H9 (cell line): ENCODE measurements around the gene HEMGN. TPM values are rescaled to one million over a fixed set of nuclear protein-coding genes. Genes with fewer than 3 reads are reported as not detected.
"Not testable (repeated sequence)": the region's sequence is repeated elsewhere in the genome, so short reads cannot be mapped to it uniquely, and the experiment has no call there.

ENCODE experiments used
- DNase-seq: peaks from one replicate; pipeline ENCODE4 v3.0.0-alpha.2; 2017
- H2AFZ ChIP-seq: one replicate; pipeline ENCODE4 v1.6.1; 2013; ENCODE audit warnings: mild to moderate bottlenecking, low read length, control low read depth, moderate library complexity
- H2AK5ac ChIP-seq: 2 replicates; pipeline ENCODE4 v1.6.1; 2013; ENCODE audit warnings: low read length, control low read depth, mixed read lengths; ENCODE audit not compliant: insufficient read length
- H2BK120ac ChIP-seq: one replicate; pipeline ENCODE4 v1.6.1; 2013; ENCODE audit warnings: low read depth, mild to moderate bottlenecking, low read length, control low read depth, inconsistent platforms; ENCODE audit not compliant: poor library complexity, severe bottlenecking
- H2BK12ac ChIP-seq: 2 replicates; pipeline ENCODE4 v1.6.1; 2013; ENCODE audit warnings: low read length, control low read depth, mixed read lengths, low read depth; ENCODE audit not compliant: insufficient read length
- H2BK15ac ChIP-seq: 2 replicates; pipeline ENCODE4 v1.6.1; 2013; ENCODE audit warnings: low read depth, low read length, control low read depth
- H2BK20ac ChIP-seq: one replicate; pipeline ENCODE4 v1.6.1; 2013; ENCODE audit warnings: low read depth, mild to moderate bottlenecking, low read length, control low read depth, inconsistent platforms; ENCODE audit not compliant: poor library complexity, severe bottlenecking
- H2BK5ac ChIP-seq: 2 replicates; pipeline ENCODE4 v1.6.1; 2013; ENCODE audit warnings: low read length, control low read depth, mixed read lengths; ENCODE audit not compliant: insufficient read length
- H3K14ac ChIP-seq: 2 replicates; pipeline ENCODE4 v1.6.1; 2013; ENCODE audit warnings: low read length, control low read depth; ENCODE audit not compliant: insufficient read depth
- H3K18ac ChIP-seq: 2 replicates; pipeline ENCODE4 v1.6.1; 2013; ENCODE audit warnings: low read depth, mild to moderate bottlenecking, mixed read lengths, low read length, control low read depth; ENCODE audit not compliant: insufficient read length
- H3K23ac ChIP-seq: 2 replicates; pipeline ENCODE4 v1.6.1; 2013; ENCODE audit warnings: low read length, control low read depth, mixed read lengths, low read depth; ENCODE audit not compliant: insufficient read length
- H3K23me2 ChIP-seq: 2 replicates; pipeline ENCODE4 v1.6.1; 2013; ENCODE audit warnings: low read depth, mild to moderate bottlenecking, mixed read lengths, low read length, control low read depth; ENCODE audit not compliant: insufficient read length, poor library complexity, severe bottlenecking
- H3K27ac ChIP-seq: 2 replicates; pipeline ENCODE4 v1.5.1; 2013; ENCODE audit warnings: low read length, control low read depth, mixed read lengths, low read depth; ENCODE audit not compliant: insufficient read length
- H3K27me3 ChIP-seq: 2 replicates; pipeline ENCODE4 v1.6.1; 2013; ENCODE audit warnings: low read length, control low read depth, inconsistent platforms; ENCODE audit not compliant: insufficient read depth
- H3K4ac ChIP-seq: 2 replicates; pipeline ENCODE4 v1.6.1; 2013; ENCODE audit warnings: low read depth, mild to moderate bottlenecking, control low read depth, inconsistent platforms, low read length, moderate library complexity
- H3K4me1 ChIP-seq: 2 replicates; pipeline ENCODE4 v1.6.1; 2013; ENCODE audit warnings: low read length, control low read depth, inconsistent platforms; ENCODE audit not compliant: insufficient read depth
- H3K4me2 ChIP-seq: 2 replicates; pipeline ENCODE4 v1.6.1; 2013; ENCODE audit warnings: low read length, control low read depth, mixed read lengths; ENCODE audit not compliant: insufficient read length, insufficient read depth
- H3K56ac ChIP-seq: 2 replicates; pipeline ENCODE4 v1.6.1; 2013; ENCODE audit warnings: low read depth, mild to moderate bottlenecking, mixed read lengths, low read length, control low read depth; ENCODE audit not compliant: insufficient read length
- H3K79me1 ChIP-seq: 2 replicates; pipeline ENCODE4 v1.6.1; 2013; ENCODE audit warnings: low read depth, mild to moderate bottlenecking, moderate library complexity, low read length, control low read depth, inconsistent platforms; ENCODE audit not compliant: insufficient read depth, poor library complexity, severe bottlenecking
- H3K79me2 ChIP-seq: 2 replicates; pipeline ENCODE4 v1.6.1; 2013; ENCODE audit warnings: low read length, control low read depth, inconsistent platforms; ENCODE audit not compliant: insufficient read depth
- H3K9ac ChIP-seq: 2 replicates; pipeline ENCODE4 v1.6.1; 2013; ENCODE audit warnings: low read length, control low read depth, mixed read lengths; ENCODE audit not compliant: insufficient read length; ENCODE audit errors: extremely low read depth
- H3K9me3 ChIP-seq: one replicate; pipeline ENCODE4 v1.6.1; 2013; ENCODE audit warnings: low read depth, low read length, inconsistent platforms; ENCODE audit not compliant: control insufficient read depth
- H3T11ph ChIP-seq: one replicate; pipeline ENCODE4 v1.6.1; 2013; ENCODE audit warnings: mild to moderate bottlenecking, low read length, control low read depth, inconsistent platforms
- H4K20me1 ChIP-seq: one replicate; pipeline ENCODE4 v1.6.1; 2013; ENCODE audit not compliant: control insufficient read depth, insufficient read length, insufficient read depth
- H4K5ac ChIP-seq: 2 replicates; pipeline ENCODE4 v1.6.1; 2013; ENCODE audit warnings: low read depth, mild to moderate bottlenecking, mixed read lengths, low read length, control low read depth; ENCODE audit not compliant: insufficient read length
- H4K8ac ChIP-seq: replicated peaks from 2 replicates; pipeline ENCODE4 v1.6.1; 2013; ENCODE audit warnings: low read length, control low read depth, mixed read lengths, low read depth; ENCODE audit not compliant: insufficient read length
- H4K91ac ChIP-seq: 2 replicates; pipeline ENCODE4 v1.6.1; 2013; ENCODE audit warnings: low read depth, mild to moderate bottlenecking, moderate library complexity, mixed read lengths, low read length, control low read depth; ENCODE audit not compliant: insufficient read length
- H3K27ac Mint-ChIP-seq, 3 experiments: 2 replicates in 2 of 3; 3 replicates in 1 of 3; pipeline ENCODE4 v1.8.0; 2020 to 2021; ENCODE audit warnings: mixed read lengths in 3 of 3, mild to moderate bottlenecking in 1 of 3, moderate library complexity in 1 of 3
- H3K27me3 Mint-ChIP-seq: 2 replicates; pipeline ENCODE4 v1.8.0; 2021; ENCODE audit warnings: low read depth, mild to moderate bottlenecking, moderate library complexity, mixed read lengths
- H3K36me3 Mint-ChIP-seq, 3 experiments: 2 replicates in 2 of 3; 3 replicates in 1 of 3; pipeline ENCODE4 v1.8.0; 2020 to 2021; ENCODE audit warnings: low read depth in 3 of 3, mixed read lengths in 3 of 3; ENCODE audit not compliant: insufficient read depth in 1 of 3
- H3K4me1 Mint-ChIP-seq, 2 experiments: 2 replicates each; pipeline ENCODE4 v1.8.0; 2020; ENCODE audit warnings: mixed read lengths in 2 of 2
- H3K4me3 Mint-ChIP-seq, 2 experiments: 2 replicates in 1 of 2; 3 replicates in 1 of 2; pipeline ENCODE4 v1.8.0; 2020 to 2021; ENCODE audit warnings: mild to moderate bottlenecking in 2 of 2, mixed read lengths in 2 of 2, moderate library complexity in 1 of 2
- H3K9me3 Mint-ChIP-seq, 2 experiments: 2 replicates in 1 of 2; 3 replicates in 1 of 2; pipeline ENCODE4 v1.8.0; 2020; ENCODE audit warnings: mild to moderate bottlenecking in 2 of 2, mixed read lengths in 2 of 2, moderate library complexity in 1 of 2
- WGBS: extraction: QIAGEN DNeasy Blood & Tissue Kit; methylation state at CpG from one replicate; pipeline ENCODE4 v1.1.7; 2013; ENCODE audit warnings: missing lambda C conversion rate, low lambda C conversion rate, mixed read lengths; ENCODE audit not compliant: insufficient read length; ENCODE audit errors: extremely low coverage; 5-methylcytosine and 5-hydroxymethylcytosine counted together
- total RNA-seq: library from RNA; stranded (reverse); gene quantifications from 2 replicates; pipeline ENCODE4 v1.2.1, GENCODE V29; 2021

Gene HEMGN
- total RNA-seq, 1 experiment from 2014 or later = not detected

- not testable (repeated sequence) for H3K4me1 Mint-ChIP-seq, H2AK5ac ChIP-seq, H3K9ac ChIP-seq, H2BK20ac ChIP-seq, H2BK12ac ChIP-seq, H4K5ac ChIP-seq, H3K9me3 ChIP-seq, H2AFZ ChIP-seq, H3K23me2 ChIP-seq, H3K4ac ChIP-seq, H3K9me3 Mint-ChIP-seq, H3K4me3 Mint-ChIP-seq, H3K4me1 ChIP-seq, H3K27me3 ChIP-seq, H4K91ac ChIP-seq, H2BK5ac ChIP-seq, H3K27ac Mint-ChIP-seq, H3K4me2 ChIP-seq, H4K20me1 ChIP-seq, H3K18ac ChIP-seq, H3K14ac ChIP-seq, H3K79me1 ChIP-seq, H3K79me2 ChIP-seq, H2BK120ac ChIP-seq, H4K8ac ChIP-seq, H3T11ph ChIP-seq, DNase-seq, H3K23ac ChIP-seq, H2BK15ac ChIP-seq, H3K56ac ChIP-seq, H3K27ac ChIP-seq, H3K36me3 Mint-ChIP-seq
- no CpG with 5 or more reads among the region's 2 CpGs for WGBS
- peaks cover 61% of the 10 kb centered on the region for H3K27me3 Mint-ChIP-seq
Measured at GRCh38 chr9:97947094-97947493, 9.1 kb upstream of the HEMGN start.

DNA sequence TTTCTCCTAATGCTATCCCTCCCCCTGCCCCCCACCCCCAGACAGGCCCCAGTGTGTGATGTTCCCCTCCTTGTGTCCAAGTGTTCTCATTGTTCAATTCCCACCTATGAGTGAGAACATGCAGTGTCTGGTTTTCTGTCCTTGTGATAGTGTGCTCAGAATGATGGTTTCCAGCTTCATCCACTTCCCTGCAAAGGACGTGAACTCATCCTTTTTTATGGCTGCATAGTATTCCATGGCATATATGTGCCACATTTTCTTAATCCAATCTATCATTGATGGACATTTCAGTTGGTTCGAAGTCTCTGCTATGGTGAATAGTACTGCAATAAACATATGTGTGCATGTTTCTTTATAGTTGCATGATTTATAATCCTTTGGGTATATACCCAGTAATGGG, 7.5 kb upstream of the HEMGN start:
- H2BK12ac ChIP-seq, H3K18ac ChIP-seq, H3K9me3 Mint-ChIP-seq, H3K4ac ChIP-seq, H3K9me3 ChIP-seq, H2AFZ ChIP-seq, H3K23ac ChIP-seq, H3K36me3 Mint-ChIP-seq, H4K5ac ChIP-seq, H2BK5ac ChIP-seq, H3K79me2 ChIP-seq, H3K14ac ChIP-seq, H2BK20ac ChIP-seq, H3K4me2 ChIP-seq, H3K27me3 ChIP-seq, H3K27ac Mint-ChIP-seq, H4K8ac ChIP-seq, DNase-seq, H3K4me3 Mint-ChIP-seq, H3K9ac ChIP-seq, H3T11ph ChIP-seq, H2AK5ac ChIP-seq, H2BK15ac ChIP-seq, H4K20me1 ChIP-seq, H4K91ac ChIP-seq, H2BK120ac ChIP-seq, H3K79me1 ChIP-seq, H3K4me1 Mint-ChIP-seq, H3K56ac ChIP-seq, H3K4me1 ChIP-seq, H3K27ac ChIP-seq, H3K23me2 ChIP-seq: not testable (repeated sequence)
- H3K27me3 Mint-ChIP-seq = peaks cover 52% of the 10 kb centered on the region
- no CpG with 5 or more reads among the region's 2 CpGs for WGBS
